HUES6 (cell line): ENCODE measurements around the gene EPB41L4A.

Experiments
- H3K27ac ChIP-seq: 2 replicates; pipeline ENCODE4 v1.7.0; 2013; ENCODE audit warnings: low read depth, mild to moderate bottlenecking, low read length, inconsistent platforms
- H3K27me3 ChIP-seq: 2 replicates; pipeline ENCODE4 v1.6.1; 2013; ENCODE audit warnings: low read length; ENCODE audit not compliant: control insufficient read depth, insufficient read depth
- H3K36me3 ChIP-seq: 2 replicates; pipeline ENCODE4 v1.6.1; 2013; ENCODE audit warnings: low read length; ENCODE audit not compliant: control insufficient read depth, insufficient read depth
- H3K4me1 ChIP-seq: 2 replicates; pipeline ENCODE4 v1.6.1; 2013; ENCODE audit warnings: low read length; ENCODE audit not compliant: control insufficient read depth, insufficient read depth
- H3K4me3 ChIP-seq: 2 replicates; pipeline ENCODE4 v1.5.1; 2013; ENCODE audit warnings: low read depth, low read length
- H3K9ac ChIP-seq: one replicate; pipeline ENCODE4 v1.6.1; 2013; ENCODE audit warnings: mild to moderate bottlenecking, low read length
- H3K9me3 ChIP-seq: 2 replicates; pipeline ENCODE4 v1.6.1; 2013; ENCODE audit warnings: low read depth, low read length; ENCODE audit not compliant: control insufficient read depth, insufficient read depth

Gene EPB41L4A

GRCh38 chr5:112419986-112420864, 1.1 kb upstream of the EPB41L4A start:
- peak overlapping the region; percentile 80 for H3K4me3 ChIP-seq
- H3K27me3 ChIP-seq: peaks cover 58% of the 10 kb centered on the region
- H3K27ac ChIP-seq: no peak overlapping the region
- H3K9me3 ChIP-seq: no peaks in the 10 kb centered on the region
- H3K36me3 ChIP-seq: no peaks in the 10 kb centered on the region
- H3K9ac ChIP-seq: peak overlapping the region; percentile 76
- no peaks in the 10 kb centered on the region for H3K4me1 ChIP-seq

- H3K4me1 ChIP-seq: no peaks in the 10 kb centered on the region
- peaks cover 58% of the 10 kb centered on the region for H3K27me3 ChIP-seq
- H3K27ac ChIP-seq: no peak overlapping the region
- no peaks in the 10 kb centered on the region for H3K9me3 ChIP-seq
- peak overlapping the region; percentile 76 for H3K9ac ChIP-seq
- H3K36me3 ChIP-seq: no peaks in the 10 kb centered on the region
- H3K4me3 ChIP-seq: peak overlapping the region; percentile 80
Measured at GRCh38 chr5:112418659-112419163, 366 bp downstream of the EPB41L4A start.

GRCh38 chr5:112417931-112418658, 982 bp downstream of the EPB41L4A start:
- Histone ChIP-seq H3K4me3 (peak overlapping the region; percentile 80), H3K27me3 (peaks cover 58% of the 10 kb centered on the region), H3K9ac (peak overlapping the region; percentile 6), H3K9me3 (no peaks in the 10 kb centered on the region), H3K4me1 (no peaks in the 10 kb centered on the region), H3K36me3 (no peaks in the 10 kb centered on the region), H3K27ac (no peak overlapping the region)

GRCh38 chr5:112415552-112415951, 3.5 kb downstream of the EPB41L4A start:
- Histone ChIP-seq H3K4me1 (0 out of 2 replicates have a peak, but pooled peaks cover 7% of the 10 kb centered on the region), H3K4me3 (no peak overlapping the region), H3K9me3 (no peaks in the 10 kb centered on the region), H3K27me3 (peaks cover 38% of the 10 kb centered on the region), H3K27ac (no peak overlapping the region), H3K36me3 (no peaks in the 10 kb centered on the region), H3K9ac (no peak overlapping the region)

GRCh38 chr5:112413611-112414010, 5.5 kb downstream of the EPB41L4A start:
- H3K27ac ChIP-seq: no peak overlapping the region
- H3K4me1 ChIP-seq: 0 out of 2 replicates have a peak, but pooled peaks cover 7% of the 10 kb centered on the region
- no peaks in the 10 kb centered on the region for H3K9me3 ChIP-seq
- H3K27me3 ChIP-seq: peaks cover 23% of the 10 kb centered on the region
- H3K4me3 ChIP-seq: no peak overlapping the region
- H3K36me3 ChIP-seq: no peaks in the 10 kb centered on the region
- H3K9ac ChIP-seq: no peak overlapping the region

- Histone ChIP-seq H3K27me3 (peaks cover 10% of the 10 kb centered on the region), H3K27ac (no peak overlapping the region), H3K9ac (no peak overlapping the region), H3K4me3 (no peak overlapping the region), H3K9me3 (no peaks in the 10 kb centered on the region), H3K36me3 (no peaks in the 10 kb centered on the region), H3K4me1 (0 out of 2 replicates have a peak, but pooled peaks cover 7% of the 10 kb centered on the region)
Measured at GRCh38 chr5:112412346-112412745, 6.7 kb downstream of the EPB41L4A start.

- Histone ChIP-seq H3K4me1 (0 out of 2 replicates have a peak, but pooled peaks cover 11% of the 10 kb centered on the region), H3K27ac (no peak overlapping the region), H3K9me3 (no peaks in the 10 kb centered on the region), H3K9ac (no peak overlapping the region), H3K36me3 (no peaks in the 10 kb centered on the region), H3K27me3 (peaks cover 6% of the 10 kb centered on the region), H3K4me3 (no peak overlapping the region)
Measured at GRCh38 chr5:112411903-112412302, 7.2 kb downstream of the EPB41L4A start.

- H3K4me1 ChIP-seq: 0 out of 2 replicates have a peak, but pooled peaks cover 12% of the 10 kb centered on the region
- H3K9me3 ChIP-seq: no peaks in the 10 kb centered on the region
- no peaks in the 10 kb centered on the region for H3K27me3 ChIP-seq
- H3K36me3 ChIP-seq: no peaks in the 10 kb centered on the region
- no peak overlapping the region for H3K9ac ChIP-seq
- no peak overlapping the region for H3K4me3 ChIP-seq
- H3K27ac ChIP-seq: no peak overlapping the region
Measured at GRCh38 chr5:112407666-112408065, 11.4 kb downstream of the EPB41L4A start.

GRCh38 chr5:112407240-112407639, 11.8 kb downstream of the EPB41L4A start:
- Histone ChIP-seq H3K27ac (no peak overlapping the region), H3K4me3 (no peak overlapping the region), H3K27me3 (no peaks in the 10 kb centered on the region), H3K4me1 (0 out of 2 replicates have a peak, but pooled peaks cover 12% of the 10 kb centered on the region), H3K36me3 (no peaks in the 10 kb centered on the region), H3K9me3 (no peaks in the 10 kb centered on the region), H3K9ac (no peak overlapping the region)

- Histone ChIP-seq H3K9ac (no peak overlapping the region), H3K27me3 (no peaks in the 10 kb centered on the region), H3K4me1 (0 out of 2 replicates have a peak, but pooled peaks cover 5% of the 10 kb centered on the region), H3K9me3 (no peaks in the 10 kb centered on the region), H3K27ac (no peak overlapping the region), H3K4me3 (no peak overlapping the region), H3K36me3 (no peaks in the 10 kb centered on the region)
Measured at GRCh38 chr5:112403069-112403468, 16.0 kb downstream of the EPB41L4A start.

- H3K27me3 ChIP-seq: no peaks in the 10 kb centered on the region
- no peak overlapping the region for H3K27ac ChIP-seq
- H3K9me3 ChIP-seq: no peaks in the 10 kb centered on the region
- H3K4me3 ChIP-seq: no peak overlapping the region
- no peak overlapping the region for H3K9ac ChIP-seq
- H3K36me3 ChIP-seq: no peaks in the 10 kb centered on the region
- 0 out of 2 replicates have a peak, but pooled peaks cover 1% of the 10 kb centered on the region for H3K4me1 ChIP-seq
Measured at GRCh38 chr5:112401924-112402323, 17.2 kb downstream of the EPB41L4A start.
